Karpas-422 (cell line): ENCODE data around the gene SHC4. TPM values are rescaled to one million over a fixed set of nuclear protein-coding genes. Genes with fewer than 3 reads are reported as not detected.

Source experiments
- DNase-seq: peaks from one replicate; pipeline ENCODE4 v3.0.0-alpha.2; 2015
- H2AFZ ChIP-seq: fragments of 200-600 bp; sonication (generic); 2 replicates; pipeline ENCODE4 v1.6.1; 2014; ENCODE audit warnings: antibody characterized with exemption, low read length, mixed read lengths
- H3K27ac ChIP-seq: fragments of 200-600 bp; sonication (generic); 2 replicates; pipeline ENCODE4 v1.5.1; 2014; ENCODE audit warnings: mild to moderate bottlenecking, low read length, moderate library complexity
- H3K27me3 ChIP-seq: fragments of 200-600 bp; sonication (generic); 2 replicates; pipeline ENCODE4 v1.6.1; 2014; ENCODE audit warnings: low read length, mixed read lengths
- H3K36me3 ChIP-seq: fragments of 200-600 bp; sonication (generic); 2 replicates; pipeline ENCODE4 v1.6.1; 2014; ENCODE audit warnings: low read length, mixed read lengths; ENCODE audit not compliant: insufficient read depth
- H3K4me1 ChIP-seq: fragments of 200-600 bp; sonication (generic); 2 replicates; pipeline ENCODE4 v1.6.1; 2014; ENCODE audit warnings: mild to moderate bottlenecking, low read length, mixed read lengths
- H3K4me2 ChIP-seq: fragments of 200-600 bp; sonication (generic); 2 replicates; pipeline ENCODE4 v1.6.1; 2014; ENCODE audit warnings: low read length, low read depth, mild to moderate bottlenecking; ENCODE audit not compliant: poor library complexity, severe bottlenecking
- H3K4me3 ChIP-seq: fragments of 200-600 bp; sonication (generic); 2 replicates; pipeline ENCODE4 v1.5.1; 2014; ENCODE audit warnings: mild to moderate bottlenecking, antibody characterized with exemption, low read length, mixed read lengths
- H3K79me2 ChIP-seq: fragments of 200-600 bp; sonication (generic); 2 replicates; pipeline ENCODE4 v1.6.1; 2014; ENCODE audit warnings: mild to moderate bottlenecking, low read length, mixed read lengths
- H3K9ac ChIP-seq: fragments of 200-600 bp; sonication (generic); 2 replicates; pipeline ENCODE4 v1.6.0; 2014; ENCODE audit warnings: low read length
- H3K9me2 ChIP-seq: fragments of 200-600 bp; sonication (generic), shearing (Covaris generic); replicated peaks from 2 replicates; pipeline ENCODE4 v1.6.0; 2014; ENCODE audit warnings: mild to moderate bottlenecking, low read length, moderate library complexity; ENCODE audit not compliant: insufficient read depth
- H3K9me3 ChIP-seq: fragments of 300-700, 200-600 bp; sonication (generic); 2 replicates; pipeline ENCODE4 v1.6.1; 2014; ENCODE audit warnings: low read length, mixed read lengths
- H4K20me1 ChIP-seq: fragments of 200-600 bp; sonication (generic); 2 replicates; pipeline ENCODE4 v1.6.1; 2014; ENCODE audit warnings: mild to moderate bottlenecking, antibody characterized with exemption, low read length, low read depth; ENCODE audit not compliant: insufficient read depth
- total RNA-seq: library from RNA; depleted of rRNA; stranded (reverse); fragments of >200 nt; shearing (Covaris generic); gene quantifications from 2 replicates; pipeline ENCODE4 v1.2.3, GENCODE V29; 2014; ENCODE audit warnings: low replicate concordance; rRNA removed

The SHC4 gene, protein sequence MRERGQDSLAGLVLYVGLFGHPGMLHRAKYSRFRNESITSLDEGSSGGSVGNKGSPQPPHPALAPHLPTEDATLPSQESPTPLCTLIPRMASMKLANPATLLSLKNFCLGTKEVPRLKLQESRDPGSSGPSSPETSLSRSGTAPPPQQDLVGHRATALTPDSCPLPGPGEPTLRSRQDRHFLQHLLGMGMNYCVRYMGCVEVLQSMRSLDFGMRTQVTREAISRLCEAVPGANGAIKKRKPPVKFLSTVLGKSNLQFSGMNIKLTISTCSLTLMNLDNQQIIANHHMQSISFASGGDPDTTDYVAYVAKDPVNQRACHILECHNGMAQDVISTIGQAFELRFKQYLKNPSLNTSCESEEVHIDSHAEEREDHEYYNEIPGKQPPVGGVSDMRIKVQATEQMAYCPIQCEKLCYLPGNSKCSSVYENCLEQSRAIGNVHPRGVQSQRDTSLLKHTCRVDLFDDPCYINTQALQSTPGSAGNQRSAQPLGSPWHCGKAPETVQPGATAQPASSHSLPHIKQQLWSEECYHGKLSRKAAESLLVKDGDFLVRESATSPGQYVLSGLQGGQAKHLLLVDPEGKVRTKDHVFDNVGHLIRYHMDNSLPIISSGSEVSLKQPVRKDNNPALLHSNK
- total RNA-seq = 0.22 TPM in 1 of 2 replicates, not detected in the other

DNA sequence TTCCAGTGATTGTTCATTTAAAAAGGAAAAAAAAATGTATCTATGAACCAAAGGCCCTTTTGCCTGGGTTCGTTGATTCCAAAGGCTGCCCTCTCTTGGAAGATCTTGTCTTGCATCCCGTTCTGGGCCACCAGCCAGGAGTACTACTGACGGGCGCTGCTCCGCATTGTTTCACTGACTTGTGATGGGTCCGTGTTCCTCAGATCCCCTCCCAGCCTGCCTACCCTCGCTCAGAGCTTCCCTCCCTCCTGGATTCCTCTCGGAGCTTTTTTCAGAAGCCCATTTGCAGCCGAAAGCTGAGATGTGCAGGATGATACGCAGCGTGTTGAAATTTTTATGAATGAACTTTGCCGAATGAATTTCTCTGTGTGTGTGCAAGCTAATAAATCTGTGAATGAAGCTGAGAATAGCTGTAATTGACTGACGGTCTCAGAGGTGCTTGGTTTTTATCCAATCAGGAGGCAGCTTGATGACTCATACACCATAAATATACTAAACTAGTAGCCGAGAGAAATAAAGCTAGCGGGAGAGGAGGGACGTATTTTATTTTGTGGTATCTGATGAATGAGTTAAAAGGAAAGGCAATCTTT, at the start of gene SHC4:
Gene SHC4 (minus strand): TSS at position 396 of the 590 bp plus-strand sequence. CDS start 904 bp downstream, outside the sequence.
- H4K20me1 ChIP-seq = no peaks in the 10 kb centered on the region
- peak within 1 kb of the TSS; percentile 10; the same call in 1 of the 2 replicates for H3K9ac ChIP-seq
- H3K4me1 ChIP-seq = peaks cover 34% of the 10 kb centered on the region
- H3K27me3 ChIP-seq = no peaks in the 10 kb centered on the region
- H3K27ac ChIP-seq = no peak within 1 kb of the TSS
- peak; percentile 64 for DNase-seq
- no peaks in the 10 kb centered on the region for H3K9me3 ChIP-seq
- no peaks in the 10 kb centered on the region for H3K79me2 ChIP-seq
- no peaks in the 10 kb centered on the region for H3K9me2 ChIP-seq
- H2AFZ ChIP-seq = peak within 1 kb of the TSS; percentile 16; the same call in 1 of the 2 replicates
- no peaks in the 10 kb centered on the region for H3K36me3 ChIP-seq
- H3K4me3 ChIP-seq = peak within 1 kb of the TSS; percentile 31
- peak within 1 kb of the TSS; percentile 50 for H3K4me2 ChIP-seq

DNA sequence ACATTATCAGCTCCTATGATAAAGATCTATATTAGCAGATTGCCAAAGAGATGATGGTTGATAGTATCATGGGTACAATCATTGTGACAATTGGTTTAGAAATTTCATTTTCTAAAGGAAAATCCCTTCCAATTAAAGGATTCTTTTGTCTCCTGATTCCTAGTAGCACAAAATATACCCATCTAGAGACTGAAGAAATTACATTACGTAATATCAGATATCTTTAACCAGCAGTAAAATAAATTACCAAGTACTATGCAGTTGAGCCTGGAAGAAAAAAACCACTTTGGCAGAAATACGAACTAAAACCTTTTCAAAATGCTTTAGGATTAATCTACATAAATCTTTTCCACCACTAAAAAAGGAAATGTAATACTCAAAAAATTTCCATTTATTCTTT, 35.6 kb upstream of the SHC4 start:
- no peaks in the 10 kb centered on the region for H4K20me1 ChIP-seq
- no peak overlapping the region for H3K4me2 ChIP-seq
- H3K9ac ChIP-seq = no peak overlapping the region
- no peaks in the 10 kb centered on the region for H3K4me1 ChIP-seq
- no peak for DNase-seq
- no peaks in the 10 kb centered on the region for H3K27me3 ChIP-seq
- no peak overlapping the region for H3K4me3 ChIP-seq
- peaks cover 8% of the 10 kb centered on the region; the same call in 1 of the 2 replicates for H3K36me3 ChIP-seq
- no peaks in the 10 kb centered on the region for H3K79me2 ChIP-seq
- no peaks in the 10 kb centered on the region for H3K9me3 ChIP-seq
- no peak overlapping the region for H3K27ac ChIP-seq
- H2AFZ ChIP-seq = no peak overlapping the region
- no peaks in the 10 kb centered on the region for H3K9me2 ChIP-seq

DNA sequence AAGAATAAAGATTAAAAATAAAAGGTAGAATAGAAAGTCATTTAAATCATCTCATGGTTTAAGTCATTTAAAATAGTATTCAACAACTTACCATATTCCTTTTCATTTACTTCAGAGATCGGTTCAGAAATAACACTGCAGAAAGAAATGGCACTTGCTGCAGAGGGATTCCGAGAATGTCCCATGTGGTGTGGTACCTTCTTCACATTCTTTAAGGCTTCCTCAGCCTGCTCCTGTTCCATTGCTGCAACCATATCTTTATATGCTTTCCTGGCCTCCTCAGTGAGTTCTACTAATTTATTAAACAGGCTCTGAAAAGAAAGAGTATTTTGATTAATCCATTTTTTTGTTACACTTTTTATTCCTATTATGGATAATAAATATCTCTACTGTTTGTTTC, 32.6 kb upstream of the SHC4 start:
- Histone ChIP-seq H3K79me2 (no peaks in the 10 kb centered on the region), H3K4me1 (no peaks in the 10 kb centered on the region), H2AFZ (no peak overlapping the region), H3K9me3 (no peaks in the 10 kb centered on the region), H3K4me3 (no peak overlapping the region), H3K4me2 (no peak overlapping the region), H3K9me2 (no peaks in the 10 kb centered on the region), H3K9ac (no peak overlapping the region), H3K27ac (no peak overlapping the region), H4K20me1 (no peaks in the 10 kb centered on the region), H3K36me3 (peaks cover 8% of the 10 kb centered on the region; the same call in 1 of the 2 replicates), H3K27me3 (no peaks in the 10 kb centered on the region)
- no peak for DNase-seq

DNA sequence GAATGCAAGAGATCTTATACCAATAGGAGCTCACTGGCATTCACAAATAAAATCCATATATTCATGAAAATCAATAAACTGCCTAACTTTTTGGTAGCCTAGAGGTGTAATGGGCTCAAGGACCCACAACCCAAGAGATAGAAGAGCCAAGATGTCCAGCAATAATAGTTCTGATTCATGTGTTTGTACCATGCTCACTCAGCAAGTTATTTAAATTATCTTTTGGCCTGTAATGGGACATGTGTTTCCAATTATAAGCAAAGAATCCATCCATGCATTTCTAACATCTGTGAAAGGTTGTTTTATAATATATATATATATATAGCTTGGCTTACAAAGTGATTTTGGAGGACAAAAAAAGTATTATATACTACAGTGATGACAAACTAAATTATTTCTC, 29.7 kb upstream of the SHC4 start:
- H3K4me3 ChIP-seq = no peak overlapping the region
- no peak overlapping the region for H2AFZ ChIP-seq
- H3K4me2 ChIP-seq = no peak overlapping the region
- no peak for DNase-seq
- no peak overlapping the region for H3K27ac ChIP-seq
- H3K36me3 ChIP-seq = peaks cover 9% of the 10 kb centered on the region; the same call in 1 of the 2 replicates
- H4K20me1 ChIP-seq = no peaks in the 10 kb centered on the region
- no peaks in the 10 kb centered on the region for H3K27me3 ChIP-seq
- no peaks in the 10 kb centered on the region for H3K79me2 ChIP-seq
- H3K9ac ChIP-seq = no peak overlapping the region
- no peaks in the 10 kb centered on the region for H3K9me2 ChIP-seq
- H3K9me3 ChIP-seq = no peaks in the 10 kb centered on the region
- no peaks in the 10 kb centered on the region for H3K4me1 ChIP-seq

DNA sequence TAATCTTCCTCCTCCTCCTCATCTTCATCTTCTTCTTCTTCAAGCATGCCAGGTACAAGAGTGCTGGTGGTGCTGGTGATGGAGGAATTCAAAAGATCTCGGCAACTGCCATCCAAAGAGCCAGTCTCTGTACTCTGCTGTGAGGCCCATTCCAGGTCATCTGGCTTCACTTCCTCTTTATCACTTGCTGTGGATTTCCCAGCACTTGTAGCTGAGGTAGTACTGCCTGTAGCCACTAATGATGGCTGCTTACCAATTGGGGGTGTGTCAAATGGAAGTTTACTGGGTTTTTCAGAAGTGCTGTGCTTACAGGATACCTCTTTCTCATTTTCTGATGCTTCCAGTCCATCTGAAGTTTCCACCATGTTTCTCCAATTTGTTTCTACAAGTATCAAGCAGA, 28.8 kb upstream of the SHC4 start:
- no peak overlapping the region for H3K4me2 ChIP-seq
- no peaks in the 10 kb centered on the region for H3K9me2 ChIP-seq
- H3K27ac ChIP-seq = no peak overlapping the region
- H3K36me3 ChIP-seq = 0 out of 2 replicates have a peak, but pooled peaks cover 10% of the 10 kb centered on the region
- H3K27me3 ChIP-seq = no peaks in the 10 kb centered on the region
- no peaks in the 10 kb centered on the region for H3K79me2 ChIP-seq
- H2AFZ ChIP-seq = no peak overlapping the region
- peak; percentile 63 for DNase-seq
- no peak overlapping the region for H3K4me3 ChIP-seq
- no peaks in the 10 kb centered on the region for H3K9me3 ChIP-seq
- H3K4me1 ChIP-seq = no peaks in the 10 kb centered on the region
- H3K9ac ChIP-seq = no peak overlapping the region
- H4K20me1 ChIP-seq = no peaks in the 10 kb centered on the region

DNA sequence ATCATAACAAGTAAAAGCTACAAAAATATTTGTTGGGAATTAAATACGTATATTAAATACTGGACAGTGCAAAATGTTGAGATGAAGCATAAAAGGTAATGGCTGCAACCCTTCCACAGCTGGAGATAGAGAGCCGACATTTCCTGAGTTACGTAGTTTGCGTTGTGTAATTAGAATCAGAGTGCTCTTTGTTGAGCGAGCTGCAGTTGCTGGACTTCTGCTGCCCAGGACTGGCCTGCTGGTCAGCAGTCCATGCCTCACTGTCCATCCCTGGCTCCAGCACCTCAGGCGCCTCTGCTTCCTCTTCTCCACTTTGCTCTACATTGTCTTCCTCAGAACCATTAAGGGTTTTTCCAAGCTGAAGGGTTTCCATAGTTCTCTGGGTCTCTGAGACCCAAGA, 28.4 kb upstream of the SHC4 start:
- H3K79me2 ChIP-seq = no peaks in the 10 kb centered on the region
- H3K4me2 ChIP-seq = no peak overlapping the region
- no peaks in the 10 kb centered on the region for H3K4me1 ChIP-seq
- no peaks in the 10 kb centered on the region for H4K20me1 ChIP-seq
- no peak overlapping the region for H3K27ac ChIP-seq
- H3K36me3 ChIP-seq = 0 out of 2 replicates have a peak, but pooled peaks cover 10% of the 10 kb centered on the region
- DNase-seq = no peak
- H2AFZ ChIP-seq = no peak overlapping the region
- no peaks in the 10 kb centered on the region for H3K9me2 ChIP-seq
- no peak overlapping the region for H3K4me3 ChIP-seq
- no peaks in the 10 kb centered on the region for H3K27me3 ChIP-seq
- no peaks in the 10 kb centered on the region for H3K9me3 ChIP-seq
- H3K9ac ChIP-seq = no peak overlapping the region

DNA sequence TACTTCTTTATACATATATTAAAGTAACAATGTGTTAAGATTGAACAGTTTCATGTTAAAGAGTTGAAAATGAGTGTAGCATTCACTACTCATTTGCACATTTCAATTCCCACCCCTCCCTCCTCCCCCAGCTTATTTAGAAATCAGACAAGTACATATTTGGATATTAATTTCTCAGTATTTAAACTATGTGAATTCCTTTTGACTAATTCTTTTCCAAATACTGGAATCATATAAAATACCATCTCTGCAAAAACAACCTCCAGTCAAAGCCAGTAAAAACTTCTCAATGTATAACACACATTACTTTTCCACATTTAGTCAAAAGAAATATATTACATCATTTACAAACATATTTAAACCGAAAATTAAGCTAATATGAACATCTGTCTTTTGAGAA, 25.5 kb upstream of the SHC4 start:
- Histone ChIP-seq H3K27ac (no peak overlapping the region), H3K4me1 (no peaks in the 10 kb centered on the region), H3K36me3 (0 out of 2 replicates have a peak, but pooled peaks cover 5% of the 10 kb centered on the region), H3K9ac (no peak overlapping the region), H3K79me2 (no peaks in the 10 kb centered on the region), H3K9me3 (no peaks in the 10 kb centered on the region), H3K4me2 (no peak overlapping the region), H3K4me3 (no peak overlapping the region), H3K27me3 (no peaks in the 10 kb centered on the region), H2AFZ (no peak overlapping the region), H4K20me1 (no peaks in the 10 kb centered on the region), H3K9me2 (no peaks in the 10 kb centered on the region)
- no peak for DNase-seq

DNA sequence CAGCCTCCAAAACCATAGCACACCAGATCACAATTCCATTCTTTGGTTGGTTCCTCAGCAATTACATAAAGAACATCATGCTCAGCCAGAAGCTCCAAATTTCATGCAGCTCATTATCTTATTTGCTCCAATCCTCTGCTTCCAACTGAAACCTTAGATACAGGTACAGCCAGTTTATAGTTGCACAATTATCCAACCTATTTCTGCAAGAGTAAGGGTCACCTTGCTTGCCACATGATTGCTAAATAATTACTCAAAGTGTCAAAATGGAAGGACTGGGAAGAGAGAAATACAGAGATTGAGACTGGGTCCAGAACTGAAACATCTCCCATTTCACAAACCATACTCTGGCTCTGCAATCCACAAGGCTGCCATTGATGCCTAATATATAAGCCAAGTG, 23.4 kb upstream of the SHC4 start:
- H3K4me2 ChIP-seq = no peak overlapping the region
- H2AFZ ChIP-seq = no peak overlapping the region
- no peak for DNase-seq
- H4K20me1 ChIP-seq = no peaks in the 10 kb centered on the region
- H3K36me3 ChIP-seq = 0 out of 2 replicates have a peak, but pooled peaks cover 5% of the 10 kb centered on the region
- no peaks in the 10 kb centered on the region for H3K4me1 ChIP-seq
- no peak overlapping the region for H3K27ac ChIP-seq
- no peak overlapping the region for H3K9ac ChIP-seq
- no peak overlapping the region for H3K4me3 ChIP-seq
- no peaks in the 10 kb centered on the region for H3K9me3 ChIP-seq
- no peaks in the 10 kb centered on the region for H3K9me2 ChIP-seq
- H3K79me2 ChIP-seq = no peaks in the 10 kb centered on the region
- no peaks in the 10 kb centered on the region for H3K27me3 ChIP-seq
